ENCODE results near the gene ME3. TPM values are rescaled to one million over a fixed set of nuclear protein-coding genes. Genes with fewer than 3 reads are reported as not detected.

The ME3 gene
- total and polyA plus RNA-seq, 2 donors (not counting 1 experiment from before 2014, with no cell fraction given) = 1.3 TPM; not detected in 1

DNA sequence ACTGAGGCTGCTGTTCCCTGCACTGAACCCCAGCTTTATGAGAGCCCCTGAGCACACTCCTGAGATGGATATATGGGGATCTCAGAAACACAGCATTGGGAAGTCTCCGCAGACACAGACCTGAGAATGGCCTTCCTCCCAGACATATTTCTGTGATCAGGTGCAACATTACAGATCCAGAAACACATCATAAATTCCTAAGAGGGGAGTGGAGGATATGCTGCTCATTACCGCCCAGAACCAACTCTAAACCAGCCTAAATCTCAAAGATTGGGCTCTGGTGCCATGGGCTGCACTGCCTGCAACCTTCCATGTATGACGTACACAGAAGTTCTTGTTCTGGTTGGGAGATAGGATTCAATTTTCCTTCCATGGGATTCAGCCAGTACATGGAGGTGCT, 102.0 kb downstream of the ME3 start:
- H3K4me1 Mint-ChIP-seq = no peaks in the 10 kb centered on the region
- peaks cover 16% of the 10 kb centered on the region for H3K27me3 Mint-ChIP-seq
- H3K27ac ChIP-seq (ENCODE audit: low read length in 2 of 2) = no peak overlapping the region
- 100% methylated on average over 1 of the region's 3 CpGs for WGBS (ENCODE audit: insufficient coverage)
- H3K79me2 ChIP-seq (ENCODE audit: control insufficient read depth, insufficient read depth, low read length) = no peaks in the 10 kb centered on the region
- H3K27ac Mint-ChIP-seq = no peak overlapping the region
- no peaks in the 10 kb centered on the region for H3K4me1 ChIP-seq (ENCODE audit: control insufficient read depth in 2 of 2, insufficient read depth in 2 of 2, low read length in 2 of 2)
- TF ChIP-seq, protein P1, sequence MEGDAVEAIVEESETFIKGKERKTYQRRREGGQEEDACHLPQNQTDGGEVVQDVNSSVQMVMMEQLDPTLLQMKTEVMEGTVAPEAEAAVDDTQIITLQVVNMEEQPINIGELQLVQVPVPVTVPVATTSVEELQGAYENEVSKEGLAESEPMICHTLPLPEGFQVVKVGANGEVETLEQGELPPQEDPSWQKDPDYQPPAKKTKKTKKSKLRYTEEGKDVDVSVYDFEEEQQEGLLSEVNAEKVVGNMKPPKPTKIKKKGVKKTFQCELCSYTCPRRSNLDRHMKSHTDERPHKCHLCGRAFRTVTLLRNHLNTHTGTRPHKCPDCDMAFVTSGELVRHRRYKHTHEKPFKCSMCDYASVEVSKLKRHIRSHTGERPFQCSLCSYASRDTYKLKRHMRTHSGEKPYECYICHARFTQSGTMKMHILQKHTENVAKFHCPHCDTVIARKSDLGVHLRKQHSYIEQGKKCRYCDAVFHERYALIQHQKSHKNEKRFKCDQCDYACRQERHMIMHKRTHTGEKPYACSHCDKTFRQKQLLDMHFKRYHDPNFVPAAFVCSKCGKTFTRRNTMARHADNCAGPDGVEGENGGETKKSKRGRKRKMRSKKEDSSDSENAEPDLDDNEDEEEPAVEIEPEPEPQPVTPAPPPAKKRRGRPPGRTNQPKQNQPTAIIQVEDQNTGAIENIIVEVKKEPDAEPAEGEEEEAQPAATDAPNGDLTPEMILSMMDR (IDR thresholded peaks at IDR 0.05) = no peak
- no peak for TF ChIP-seq EZH2 (IDR thresholded peaks at IDR 0.05; ENCODE audit: borderline replicate concordance, insufficient read depth, low read depth, low read length, poor library complexity, severe bottlenecking)
- CTCF ChIA-PET = interaction anchor here (0.6 kb wide), 1 partner anchor 1982 kb away, joined by 3 read pairs; no protein-coding TSS in a partner anchor
- intact Hi-C loops (cut with micrococcal nuclease) = no loop called here
- DNase-seq (no peak), ATAC-seq (ENCODE audit: low read depth) (no peak)
- no peaks in the 10 kb centered on the region for H3K36me3 ChIP-seq (replicated peaks in 1 of 2; ENCODE audit: control extremely low read depth in 1 of 2, control insufficient read depth in 1 of 2, extremely low read depth in 1 of 2, insufficient read depth in 2 of 2, low read length in 1 of 2)
- no peaks in the 10 kb centered on the region for H4K20me1 ChIP-seq (ENCODE audit: control insufficient read depth, insufficient read depth, low read length, poor library complexity, severe bottlenecking)
- H3K4me2 ChIP-seq (replicated peaks; ENCODE audit: low read depth, low read length, poor library complexity, severe bottlenecking) = no peak overlapping the region
- H3K9me3 ChIP-seq (ENCODE audit: control extremely low read depth in 1 of 3, control insufficient read depth in 2 of 3, insufficient read depth in 1 of 3, low read length in 2 of 3) = no peaks in the 10 kb centered on the region
- H2AFZ ChIP-seq (ENCODE audit: insufficient read depth, low read depth, low read length, poor library complexity, severe bottlenecking) = no peak overlapping the region
- H3K4me3 ChIP-seq (ENCODE audit: control extremely low read depth in 1 of 5, extremely low read depth in 1 of 5, insufficient read depth in 1 of 5, low read depth in 2 of 5, low read length in 4 of 5) = no peak overlapping the region
- POLR2A ChIA-PET = no interaction called here
- H3K4me3 Mint-ChIP-seq = no peak overlapping the region
- H3K9ac ChIP-seq (ENCODE audit: low read length) = no peak overlapping the region
- H3K27me3 ChIP-seq (replicated peaks in 1 of 4; ENCODE audit: control extremely low read depth in 1 of 4, control insufficient read depth in 3 of 4, insufficient read depth in 4 of 4, low read length in 3 of 4) = no peaks in the 10 kb centered on the region
- no peaks in the 10 kb centered on the region for H3K9me3 Mint-ChIP-seq (ENCODE audit: insufficient read depth)

DNA sequence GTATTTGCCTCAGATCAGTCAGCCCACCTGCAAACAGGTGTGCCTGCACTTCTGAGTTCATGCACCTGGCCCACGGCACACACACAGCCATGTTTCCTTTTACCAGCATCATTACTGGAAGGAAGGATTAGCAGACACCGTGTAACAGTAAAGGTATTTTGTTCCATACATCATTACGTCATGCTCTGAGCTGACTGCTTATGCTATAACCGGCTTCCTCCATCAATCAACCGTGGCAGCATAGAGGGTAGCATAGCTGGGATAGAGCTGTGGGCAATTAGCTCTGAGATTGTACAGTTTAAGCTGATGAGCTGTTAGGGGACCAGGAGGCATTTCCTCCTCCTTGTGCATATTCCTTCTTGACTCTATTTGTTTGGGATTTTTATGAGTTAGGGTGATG, 102.4 kb downstream of the ME3 start:
- no peak overlapping the region for H3K9ac ChIP-seq (ENCODE audit: low read length)
- Mint-ChIP-seq H3K4me3 (no peak overlapping the region), H3K4me1 (no peaks in the 10 kb centered on the region), H3K27me3 (peaks cover 18% of the 10 kb centered on the region), H3K27ac (no peak overlapping the region), H3K9me3 (ENCODE audit: insufficient read depth) (no peaks in the 10 kb centered on the region)
- H3K4me3 ChIP-seq (ENCODE audit: control extremely low read depth in 1 of 5, extremely low read depth in 1 of 5, insufficient read depth in 1 of 5, low read depth in 2 of 5, low read length in 4 of 5) = no peak overlapping the region
- H2AFZ ChIP-seq (ENCODE audit: insufficient read depth, low read depth, low read length, poor library complexity, severe bottlenecking) = no peak overlapping the region
- no peaks in the 10 kb centered on the region for H3K4me1 ChIP-seq (ENCODE audit: control insufficient read depth in 2 of 2, insufficient read depth in 2 of 2, low read length in 2 of 2)
- H3K36me3 ChIP-seq (replicated peaks in 1 of 2; ENCODE audit: control extremely low read depth in 1 of 2, control insufficient read depth in 1 of 2, extremely low read depth in 1 of 2, insufficient read depth in 2 of 2, low read length in 1 of 2) = no peaks in the 10 kb centered on the region
- no peaks in the 10 kb centered on the region for H3K9me3 ChIP-seq (ENCODE audit: control extremely low read depth in 1 of 3, control insufficient read depth in 2 of 3, insufficient read depth in 1 of 3, low read length in 2 of 3)
- H3K4me2 ChIP-seq (replicated peaks; ENCODE audit: low read depth, low read length, poor library complexity, severe bottlenecking) = no peak overlapping the region
- CTCF ChIA-PET = interaction anchor here (0.6 kb wide), 1 partner anchor 1982 kb away, joined by 3 read pairs; no protein-coding TSS in a partner anchor
- no CpG with 5 or more reads among the region's 5 CpGs for WGBS (ENCODE audit: insufficient coverage)
- H4K20me1 ChIP-seq (ENCODE audit: control insufficient read depth, insufficient read depth, low read length, poor library complexity, severe bottlenecking) = no peaks in the 10 kb centered on the region
- no peaks in the 10 kb centered on the region for H3K27me3 ChIP-seq (replicated peaks in 1 of 4; ENCODE audit: control extremely low read depth in 1 of 4, control insufficient read depth in 3 of 4, insufficient read depth in 4 of 4, low read length in 3 of 4)
- POLR2A ChIA-PET = no interaction called here
- intact Hi-C loops (cut with micrococcal nuclease) = no loop called here
- DNase-seq = no peak
- ATAC-seq (ENCODE audit: low read depth) = no peak
- TF ChIP-seq, protein P1 (IDR thresholded peaks at IDR 0.05) = no peak
- no peak for TF ChIP-seq EZH2 (IDR thresholded peaks at IDR 0.05; ENCODE audit: borderline replicate concordance, insufficient read depth, low read depth, low read length, poor library complexity, severe bottlenecking)
- H3K79me2 ChIP-seq (ENCODE audit: control insufficient read depth, insufficient read depth, low read length) = no peaks in the 10 kb centered on the region
- H3K27ac ChIP-seq (ENCODE audit: low read length in 2 of 2) = no peak overlapping the region
